Ascending aorta (tissue), 2 donors: ENCODE data around the gene TOX3. TPM values are rescaled to one million over a fixed set of nuclear protein-coding genes. Genes with fewer than 3 reads are reported as not detected.

Experiments
- DNase-seq, 2 donors: peaks; one replicate each; pipeline ENCODE4 v3.0.0-alpha.2; 2019; ENCODE audit warnings: low spot score in 2 of 2
- H3K27ac ChIP-seq, 2 donors: fragments of 200-600 bp; sonication (generic); one replicate each; pipeline ENCODE4 v1.5.1; 2016 to 2017; ENCODE audit warnings: mild to moderate bottlenecking in 1 of 2
- H3K27me3 ChIP-seq: fragments of 200-600 bp; sonication (generic); one replicate; pipeline ENCODE4 v1.5.1; 2017
- H3K36me3 ChIP-seq, 2 donors: fragments of 200-600 bp; sonication (generic); one replicate each; pipeline ENCODE4 v1.5.1; 2016
- H3K4me1 ChIP-seq, 2 donors: fragments of 200-600 bp; sonication (generic); one replicate each; pipeline ENCODE4 v1.5.1; 2016 to 2017; ENCODE audit warnings: mild to moderate bottlenecking in 1 of 2
- H3K4me3 ChIP-seq, 2 donors: fragments of 200-600 bp; sonication (generic); one replicate each; pipeline ENCODE4 v1.5.1; 2016 to 2017; ENCODE audit warnings: mild to moderate bottlenecking in 1 of 2
- H3K9me3 ChIP-seq, 2 donors: fragments of 200-600 bp; sonication (generic); one replicate each; pipeline ENCODE4 v1.5.1; 2016
- CTCF ChIP-seq, 3 experiments: fragments of 200-600 bp in 2 of 3; fragments of 450-650 bp in 1 of 3; sonication (generic) in 2 of 3; IDR thresholded peaks; one replicate each; pipeline ENCODE4 v1.5.1; 2016 to 2019; ENCODE audit warnings: antibody characterized with exemption in 3 of 3, mild to moderate bottlenecking in 1 of 3, moderate library complexity in 1 of 3
- intact Hi-C: fragments of 100-400 bp; cut with DNase I; formaldehyde crosslinking; loops from one replicate; pipeline ENCODE4 v1.15.1; 2023
- total RNA-seq: library from RNA; depleted of rRNA; stranded (reverse); fragments of >200 nt; gene quantifications from one replicate; pipeline ENCODE4 v1.1.0, GENCODE V29; 2016

The TOX3 gene
- total RNA-seq, 1 donor from 2014 or later = not detected

GRCh38 chr16:52543654-52544053 is 3.3 kb downstream of the TOX3 start:
- intact Hi-C loops = no loop called here
- peaks cover 4% of the 10 kb centered on the region for H3K27me3 ChIP-seq
- H3K4me1 ChIP-seq = peaks cover 4 to 8% of the 10 kb centered on the region in 2 donors
- DNase-seq = no peak
- no peak overlapping the region for H3K4me3 ChIP-seq
- no peaks in the 10 kb centered on the region for H3K36me3 ChIP-seq
- H3K27ac ChIP-seq = no peak overlapping the region
- no peaks in the 10 kb centered on the region for H3K9me3 ChIP-seq
- TF ChIP-seq CTCF (IDR thresholded peaks at IDR 0.05) = no peak

DNA sequence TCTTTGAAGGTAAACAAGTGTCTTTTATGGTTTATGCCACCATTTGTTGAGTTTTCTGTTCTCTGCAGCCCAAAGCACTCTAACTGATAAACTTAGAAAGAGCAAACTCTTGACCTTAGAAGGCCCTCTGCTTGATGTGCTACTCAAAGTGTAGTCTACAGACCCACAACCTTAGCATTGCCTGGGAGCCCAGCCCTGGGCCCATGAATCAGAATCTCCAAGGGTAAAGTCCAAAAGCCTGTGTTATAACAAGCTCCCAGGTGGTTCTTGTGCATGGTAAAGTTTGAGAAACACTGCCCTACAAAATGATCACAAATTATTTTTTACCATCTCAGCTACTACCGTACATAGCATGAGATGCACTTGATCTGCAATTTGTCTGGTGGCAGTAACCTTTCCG is 6.0 kb downstream of the TOX3 start:
- Histone ChIP-seq H3K9me3 (no peaks in the 10 kb centered on the region), H3K4me1 (peaks cover 0 to 1% of the 10 kb centered on the region in 2 donors), H3K4me3 (no peak overlapping the region), H3K27me3 (peaks cover 1% of the 10 kb centered on the region), H3K27ac (no peak overlapping the region), H3K36me3 (no peaks in the 10 kb centered on the region)
- TF ChIP-seq CTCF (IDR thresholded peaks at IDR 0.05) = no peak
- DNase-seq = no peak
- intact Hi-C loops = no loop called here

DNA sequence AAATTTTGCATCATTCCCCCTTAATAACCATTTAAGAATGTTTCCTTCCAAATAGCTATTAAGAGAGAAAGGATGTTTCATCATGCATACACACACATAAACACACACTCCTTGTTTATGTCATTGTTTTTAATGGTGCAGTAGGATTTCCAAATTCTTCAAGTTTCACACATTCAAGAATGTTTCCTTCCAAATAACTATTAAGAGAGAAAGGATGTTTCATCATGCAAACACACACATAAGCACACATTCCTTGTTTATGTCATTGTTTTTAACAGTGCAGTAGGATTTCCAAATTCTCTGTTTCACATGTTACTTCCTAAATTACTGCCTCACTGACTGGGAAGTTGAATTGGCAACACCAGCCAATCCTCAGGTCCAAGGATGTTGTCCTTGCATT is 7.8 kb downstream of the TOX3 start:
- Histone ChIP-seq H3K36me3 (no peaks in the 10 kb centered on the region), H3K27ac (no peak overlapping the region), H3K4me3 (no peak overlapping the region), H3K27me3 (no peaks in the 10 kb centered on the region), H3K4me1 (no peaks in the 10 kb centered on the region), H3K9me3 (no peaks in the 10 kb centered on the region)
- no peak for DNase-seq
- intact Hi-C loops = no loop called here
- TF ChIP-seq CTCF (IDR thresholded peaks at IDR 0.05) = no peak

- no peak for DNase-seq
- Histone ChIP-seq H3K9me3 (no peaks in the 10 kb centered on the region), H3K4me1 (no peaks in the 10 kb centered on the region), H3K27me3 (no peaks in the 10 kb centered on the region), H3K27ac (no peak overlapping the region), H3K4me3 (no peak overlapping the region), H3K36me3 (no peaks in the 10 kb centered on the region)
- intact Hi-C loops = no loop called here
- TF ChIP-seq CTCF (IDR thresholded peaks at IDR 0.05) = no peak
These were observed 8.4 kb downstream of the TOX3 start for GRCh38 chr16:52538511-52538910.

- DNase-seq = no peak
- TF ChIP-seq CTCF (IDR thresholded peaks at IDR 0.05) = no peak
- H3K27me3 ChIP-seq = no peaks in the 10 kb centered on the region
- no peak overlapping the region for H3K4me3 ChIP-seq
- no peak overlapping the region for H3K27ac ChIP-seq
- H3K9me3 ChIP-seq = no peaks in the 10 kb centered on the region
- no peaks in the 10 kb centered on the region for H3K4me1 ChIP-seq
- intact Hi-C loops = no loop called here
- H3K36me3 ChIP-seq = no peaks in the 10 kb centered on the region
These were observed 9.4 kb downstream of the TOX3 start for GRCh38 chr16:52537516-52537915.

DNA sequence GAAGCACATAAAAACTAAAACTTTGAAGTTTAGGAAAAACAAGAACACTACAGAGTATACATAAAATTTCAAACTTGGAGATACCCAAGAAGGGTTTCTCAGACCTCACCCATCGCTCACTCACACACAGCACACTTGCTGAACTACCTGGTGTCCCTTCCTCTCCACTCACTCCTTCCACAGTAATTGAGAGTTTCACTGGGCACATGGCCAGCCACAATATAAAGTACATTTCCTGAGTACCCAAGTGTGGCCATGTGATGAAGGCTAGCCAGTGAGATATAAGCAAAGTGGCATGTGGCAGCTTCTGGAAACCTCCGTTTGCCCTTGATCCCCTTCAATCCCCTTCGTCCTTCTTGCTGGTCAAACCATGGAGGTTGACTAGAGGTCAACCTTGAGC is 11.9 kb downstream of the TOX3 start:
- no peak for TF ChIP-seq CTCF (IDR thresholded peaks at IDR 0.05)
- Histone ChIP-seq H3K27me3 (no peaks in the 10 kb centered on the region), H3K4me1 (no peaks in the 10 kb centered on the region), H3K4me3 (no peak overlapping the region), H3K36me3 (no peaks in the 10 kb centered on the region), H3K27ac (no peak overlapping the region), H3K9me3 (no peaks in the 10 kb centered on the region)
- intact Hi-C loops = no loop called here
- no peak for DNase-seq
